ELF-1 (cell line): ENCODE measurements around the gene NAV2.
A peak's percentile ranks its signal among the peaks of the same experiment; 100 is the strongest.
"Not testable (repeated sequence)": the region's sequence is repeated elsewhere in the genome, so short reads cannot be mapped to it uniquely, and the experiment has no call there.

ENCODE experiments used
- DNase-seq: peaks from one replicate; pipeline ENCODE4 v3.0.0-alpha.2; 2016; ENCODE audit warnings: low read depth, low spot score

Gene NAV2

GRCh38 chr11:20110908-20111669, 398.5 kb downstream of the NAV2 start:
- DNase-seq: peak; percentile 82

GRCh38 chr11:20111871-20112270, 399.2 kb downstream of the NAV2 start:
- no peak for DNase-seq

GRCh38 chr11:20112291-20113148, 399.9 kb downstream of the NAV2 start:
- DNase-seq: peak; percentile 77

GRCh38 chr11:20113149-20113438, 400.5 kb downstream of the NAV2 start:
- DNase-seq: no peak

GRCh38 chr11:20114588-20114987, 402.0 kb downstream of the NAV2 start:
- no peak for DNase-seq

- DNase-seq: no peak
Measured at GRCh38 chr11:20116825-20117224, 404.2 kb downstream of the NAV2 start.

GRCh38 chr11:20117291-20117690, 404.7 kb downstream of the NAV2 start:
- no peak for DNase-seq

GRCh38 chr11:20118209-20118608, 405.6 kb downstream of the NAV2 start:
- no peak for DNase-seq

- no peak for DNase-seq
Measured at GRCh38 chr11:20119315-20119714, 406.7 kb downstream of the NAV2 start.

- DNase-seq: no peak
Measured at GRCh38 chr11:20120134-20120925, 407.7 kb downstream of the NAV2 start.

- DNase-seq: no peak
Measured at GRCh38 chr11:20122131-20122530, 409.5 kb downstream of the NAV2 start.

- DNase-seq: peak; percentile 14
Measured at GRCh38 chr11:20125927-20126326, 413.3 kb downstream of the NAV2 start.

- no peak for DNase-seq
Measured at GRCh38 chr11:20126724-20127123, 414.1 kb downstream of the NAV2 start.

- peak; percentile 84 for DNase-seq
Measured at GRCh38 chr11:20127671-20128527, 415.3 kb downstream of the NAV2 start.

- not testable (repeated sequence) for DNase-seq
Measured at GRCh38 chr11:20128528-20128825, 415.8 kb downstream of the NAV2 start.

- no peak for DNase-seq
Measured at GRCh38 chr11:20129665-20130064, 417.0 kb downstream of the NAV2 start.

GRCh38 chr11:20131788-20132666, 419.4 kb downstream of the NAV2 start:
- DNase-seq: peak; percentile 90

GRCh38 chr11:20132667-20133039, 420.0 kb downstream of the NAV2 start:
- DNase-seq: no peak

GRCh38 chr11:20134991-20135736, 422.5 kb downstream of the NAV2 start:
- DNase-seq: peak; percentile 11

- no peak for DNase-seq
Measured at GRCh38 chr11:20137637-20138036, 425.0 kb downstream of the NAV2 start.
